ENCODE measurements around the gene TTLL11.

The TTLL11 gene

GRCh38 chr9:121871431-121872025, 221.6 kb downstream of the TTLL11 start:
- DNase-seq = peak; percentile 36

GRCh38 chr9:121870271-121870670, 222.8 kb downstream of the TTLL11 start:
- DNase-seq = no peak

GRCh38 chr9:121868626-121869025, 224.5 kb downstream of the TTLL11 start:
- DNase-seq = no peak

- DNase-seq = no peak
Measured at GRCh38 chr9:121866927-121867326, 226.2 kb downstream of the TTLL11 start.

GRCh38 chr9:121865884-121866283, 227.2 kb downstream of the TTLL11 start:
- no peak for DNase-seq

GRCh38 chr9:121865060-121865459, 228.0 kb downstream of the TTLL11 start:
- no peak for DNase-seq

- no peak for DNase-seq
Measured at GRCh38 chr9:121863955-121864354, 229.2 kb downstream of the TTLL11 start.

GRCh38 chr9:121862371-121863332, 230.5 kb downstream of the TTLL11 start:
- no peak for DNase-seq

GRCh38 chr9:121861501-121862180, 231.5 kb downstream of the TTLL11 start:
- no peak for DNase-seq

GRCh38 chr9:121860744-121861143, 232.4 kb downstream of the TTLL11 start:
- peak; percentile 44 for DNase-seq

- DNase-seq = no peak
Measured at GRCh38 chr9:121860213-121860612, 232.9 kb downstream of the TTLL11 start.

- DNase-seq = no peak
Measured at GRCh38 chr9:121859646-121860045, 233.5 kb downstream of the TTLL11 start.

- DNase-seq = no peak
Measured at GRCh38 chr9:121858788-121859187, 234.3 kb downstream of the TTLL11 start.

GRCh38 chr9:121857928-121858327, 235.2 kb downstream of the TTLL11 start:
- no peak for DNase-seq

GRCh38 chr9:121855476-121855875, 237.6 kb downstream of the TTLL11 start:
- no peak for DNase-seq

- DNase-seq = no peak
Measured at GRCh38 chr9:121853617-121854395, 239.3 kb downstream of the TTLL11 start.

- DNase-seq = no peak
Measured at GRCh38 chr9:121852651-121853616, 240.2 kb downstream of the TTLL11 start.

- DNase-seq = no peak
Measured at GRCh38 chr9:121852241-121852640, 240.9 kb downstream of the TTLL11 start.

- no peak for DNase-seq
Measured at GRCh38 chr9:121851641-121852091, 241.4 kb downstream of the TTLL11 start.

GRCh38 chr9:121850366-121850765, 242.7 kb downstream of the TTLL11 start:
- no peak for DNase-seq

GRCh38 chr9:121849554-121849953, 243.6 kb downstream of the TTLL11 start:
- DNase-seq = no peak
